ENCODE data around the gene LGALS7B.
A peak's percentile ranks its signal among the peaks of the same experiment; 100 is the strongest.
"Not testable (repeated sequence)": the region's sequence is repeated elsewhere in the genome, so short reads cannot be mapped to it uniquely, and the experiment has no call there.

Gene LGALS7B

DNA sequence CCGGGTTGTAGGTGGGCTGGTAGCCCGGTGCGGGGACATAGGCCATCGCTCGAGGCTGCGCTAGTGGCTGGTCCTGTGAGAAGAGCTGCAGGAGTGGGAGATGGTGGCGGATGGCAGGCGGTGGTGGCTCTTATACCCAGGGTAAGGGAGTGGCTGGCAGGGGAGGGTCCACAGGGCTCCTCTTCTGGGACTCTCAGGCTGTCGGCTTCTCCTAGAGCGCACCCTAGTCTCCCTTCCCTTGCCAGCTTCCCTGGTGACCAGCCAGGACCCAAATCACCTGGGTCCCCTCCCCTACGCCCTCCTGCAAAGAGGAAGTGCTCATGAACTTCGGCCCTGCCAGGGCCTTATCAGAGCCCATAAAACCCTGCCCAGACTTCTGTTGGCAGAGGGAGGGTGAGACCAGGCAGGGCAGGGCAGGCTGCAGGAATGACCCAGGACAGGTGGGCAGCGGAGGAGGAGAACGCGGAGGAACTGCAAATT lies 23.9 kb downstream of the LGALS7B start, which contains the start of gene LGALS4:
Gene LGALS4 (minus strand): TSS at position 105 of the 480 bp plus-strand sequence. CDS start 59 bp downstream, at position 46.
- Histone ChIP-seq H3K4me1 (ENCODE audit: control insufficient read depth in 2 of 2, insufficient read depth in 1 of 2, low read depth in 1 of 2, low read length in 2 of 2) (no peaks in the 10 kb centered on the region), H2BK5ac (ENCODE audit: low read length) (no peak within 1 kb of the TSS), H3K27me3 (ENCODE audit: control insufficient read depth in 3 of 3, insufficient read depth in 3 of 3, low read depth in 1 of 3, low read length in 3 of 3) (no peaks in the 10 kb centered on the region), H4K8ac (ENCODE audit: low read depth, low read length) (no peak within 1 kb of the TSS), H3K9ac (ENCODE audit: low read depth, low read length, poor library complexity) (peak within 1 kb of the TSS; percentile 12), H3K27ac (replicated peaks; ENCODE audit: low read length) (no peak within 1 kb of the TSS), H3K14ac (ENCODE audit: low read length) (peak within 1 kb of the TSS; percentile 38), H4K91ac (ENCODE audit: low read depth, low read length, poor library complexity) (no peak within 1 kb of the TSS), H2BK15ac (ENCODE audit: low read length) (peak within 1 kb of the TSS; percentile 94), H3K23ac (ENCODE audit: low read depth, low read length, poor library complexity) (no peak within 1 kb of the TSS), H2BK120ac (ENCODE audit: low read depth, low read length) (no peak within 1 kb of the TSS), H2AK5ac (ENCODE audit: low read depth, low read length) (peak within 1 kb of the TSS; percentile 46), H3K4ac (ENCODE audit: low read length) (no peak within 1 kb of the TSS), H3K79me1 (ENCODE audit: low read depth, low read length) (no peaks in the 10 kb centered on the region), H3K36me3 (replicated peaks in 1 of 2; ENCODE audit: control insufficient read depth in 2 of 2, insufficient read depth in 2 of 2, low read length in 2 of 2) (peaks cover 19 to 24% of the 10 kb centered on the region in 2 donors), H2AFZ (ENCODE audit: low read length) (no peak within 1 kb of the TSS), H3K18ac (ENCODE audit: low read length) (peak within 1 kb of the TSS; percentile 76), H3K4me3 (ENCODE audit: low read length in 2 of 2) (no peak within 1 kb of the TSS), H3K9me3 (replicated peaks in 1 of 2; ENCODE audit: control insufficient read depth in 2 of 2, insufficient read depth in 1 of 2, low read depth in 1 of 2, low read length in 2 of 2) (peaks cover 0 to 1% of the 10 kb centered on the region in 2 donors), H2BK12ac (ENCODE audit: low read length) (no peak within 1 kb of the TSS), H3K4me2 (ENCODE audit: insufficient read depth, low read length, poor library complexity, severe bottlenecking) (no peak within 1 kb of the TSS)
- no CpG with 5 or more reads among the region's 15 CpGs for WGBS, 2 donors (ENCODE audit: extremely low coverage in 2 of 2, insufficient read length in 2 of 2, insufficient replicate concordance in 1 of 2)
- no peak for DNase-seq (ENCODE audit: low spot score)

DNA sequence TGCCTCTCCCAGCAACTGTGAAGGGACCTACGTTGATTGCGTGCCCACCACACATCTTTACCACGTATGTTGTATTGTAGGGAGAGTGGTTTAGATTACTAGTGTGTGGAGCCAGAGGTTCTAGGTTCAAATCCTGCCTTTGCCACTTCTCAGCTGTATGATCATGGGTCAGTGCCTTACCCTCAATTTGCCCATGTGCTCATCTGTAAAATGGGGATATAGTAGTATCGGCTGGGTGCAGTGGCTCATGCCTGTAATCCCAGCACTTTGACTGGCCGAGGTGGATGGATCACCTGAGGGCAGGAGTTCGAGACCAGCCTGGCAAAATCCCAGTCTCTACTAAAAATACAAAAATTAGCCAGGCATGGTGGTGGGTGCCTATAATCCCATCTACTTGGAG lies 24.3 kb downstream of the LGALS7B start:
- Histone ChIP-seq H2AK5ac (ENCODE audit: low read depth, low read length) (peak overlapping the region; percentile 46), H3K4me2 (ENCODE audit: insufficient read depth, low read length, poor library complexity, severe bottlenecking) (no peak overlapping the region), H3K4me1 (ENCODE audit: control insufficient read depth in 2 of 2, insufficient read depth in 1 of 2, low read depth in 1 of 2, low read length in 2 of 2) (no peaks in the 10 kb centered on the region), H2BK12ac (ENCODE audit: low read length) (no peak overlapping the region), H3K27me3 (ENCODE audit: control insufficient read depth in 3 of 3, insufficient read depth in 3 of 3, low read depth in 1 of 3, low read length in 3 of 3) (no peaks in the 10 kb centered on the region), H3K27ac (replicated peaks; ENCODE audit: low read length) (no peak overlapping the region), H3K14ac (ENCODE audit: low read length) (no peak overlapping the region), H2AFZ (ENCODE audit: low read length) (no peak overlapping the region), H3K9me3 (replicated peaks in 1 of 2; ENCODE audit: control insufficient read depth in 2 of 2, insufficient read depth in 1 of 2, low read depth in 1 of 2, low read length in 2 of 2) (peaks cover 0 to 1% of the 10 kb centered on the region in 2 donors), H2BK120ac (ENCODE audit: low read depth, low read length) (no peak overlapping the region), H4K91ac (ENCODE audit: low read depth, low read length, poor library complexity) (no peak overlapping the region), H3K9ac (ENCODE audit: low read depth, low read length, poor library complexity) (no peak overlapping the region), H3K18ac (ENCODE audit: low read length) (no peak overlapping the region), H3K36me3 (replicated peaks in 1 of 2; ENCODE audit: control insufficient read depth in 2 of 2, insufficient read depth in 2 of 2, low read length in 2 of 2) (peaks cover 23 to 24% of the 10 kb centered on the region in 2 donors), H4K8ac (ENCODE audit: low read depth, low read length) (no peak overlapping the region), H2BK15ac (ENCODE audit: low read length) (no peak overlapping the region), H3K4me3 (ENCODE audit: low read length in 2 of 2) (no peak overlapping the region), H3K79me1 (ENCODE audit: low read depth, low read length) (no peaks in the 10 kb centered on the region), H3K4ac (ENCODE audit: low read length) (no peak overlapping the region), H2BK5ac (ENCODE audit: low read length) (no peak overlapping the region), H3K23ac (ENCODE audit: low read depth, low read length, poor library complexity) (no peak overlapping the region)
- no peak for DNase-seq (ENCODE audit: low spot score)
- no CpG with 5 or more reads among the region's 6 CpGs for WGBS, 2 donors (ENCODE audit: extremely low coverage in 2 of 2, insufficient read length in 2 of 2, insufficient replicate concordance in 1 of 2)

DNA sequence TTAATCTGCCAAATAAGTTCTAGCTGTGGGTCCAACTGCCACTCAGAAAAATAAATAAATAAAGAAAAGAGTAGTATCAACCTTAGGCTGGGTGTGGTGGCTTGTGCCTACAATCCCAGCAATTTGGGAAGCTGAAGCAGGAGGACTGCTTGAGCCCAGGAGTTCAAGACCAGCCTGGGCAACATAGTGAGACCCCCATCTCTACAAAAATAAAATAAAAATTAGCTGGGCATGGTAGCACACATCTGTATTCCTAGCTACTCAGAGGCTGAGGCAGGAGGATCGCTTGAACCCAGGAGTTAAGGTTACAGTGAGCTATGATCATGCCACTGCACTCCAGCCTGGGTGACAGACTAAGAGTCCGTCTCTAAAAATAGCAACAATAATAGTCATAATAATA lies 24.9 kb downstream of the LGALS7B start:
- H3K79me1 ChIP-seq (ENCODE audit: low read depth, low read length); H3K23ac ChIP-seq (ENCODE audit: low read depth, low read length, poor library complexity); H3K4me2 ChIP-seq (ENCODE audit: insufficient read depth, low read length, poor library complexity, severe bottlenecking); H2BK12ac ChIP-seq (ENCODE audit: low read length); H4K91ac ChIP-seq (ENCODE audit: low read depth, low read length, poor library complexity); H3K14ac ChIP-seq (ENCODE audit: low read length); H4K8ac ChIP-seq (ENCODE audit: low read depth, low read length); H3K18ac ChIP-seq (ENCODE audit: low read length); H3K9ac ChIP-seq (ENCODE audit: low read depth, low read length, poor library complexity); H3K4ac ChIP-seq (ENCODE audit: low read length); H3K27me3 ChIP-seq (ENCODE audit: control insufficient read depth in 3 of 3, insufficient read depth in 3 of 3, low read depth in 1 of 3, low read length in 3 of 3); H3K27ac ChIP-seq (replicated peaks; ENCODE audit: low read length); H2BK5ac ChIP-seq (ENCODE audit: low read length); H2BK120ac ChIP-seq (ENCODE audit: low read depth, low read length); H3K4me3 ChIP-seq (ENCODE audit: low read length in 2 of 2); DNase-seq (ENCODE audit: low spot score); H3K4me1 ChIP-seq (ENCODE audit: control insufficient read depth in 2 of 2, insufficient read depth in 1 of 2, low read depth in 1 of 2, low read length in 2 of 2); H2BK15ac ChIP-seq (ENCODE audit: low read length); H3K9me3 ChIP-seq (replicated peaks in 1 of 2; ENCODE audit: control insufficient read depth in 2 of 2, insufficient read depth in 1 of 2, low read depth in 1 of 2, low read length in 2 of 2); H2AFZ ChIP-seq (ENCODE audit: low read length); H2AK5ac ChIP-seq (ENCODE audit: low read depth, low read length): not testable (repeated sequence)
- H3K36me3 ChIP-seq (replicated peaks in 1 of 2; ENCODE audit: control insufficient read depth in 2 of 2, insufficient read depth in 2 of 2, low read length in 2 of 2) = peaks cover 23 to 24% of the 10 kb centered on the region in 2 donors
- WGBS, 2 donors (ENCODE audit: extremely low coverage in 2 of 2, insufficient read length in 2 of 2, insufficient replicate concordance in 1 of 2) = no CpG with 5 or more reads among the region's 2 CpGs

DNA sequence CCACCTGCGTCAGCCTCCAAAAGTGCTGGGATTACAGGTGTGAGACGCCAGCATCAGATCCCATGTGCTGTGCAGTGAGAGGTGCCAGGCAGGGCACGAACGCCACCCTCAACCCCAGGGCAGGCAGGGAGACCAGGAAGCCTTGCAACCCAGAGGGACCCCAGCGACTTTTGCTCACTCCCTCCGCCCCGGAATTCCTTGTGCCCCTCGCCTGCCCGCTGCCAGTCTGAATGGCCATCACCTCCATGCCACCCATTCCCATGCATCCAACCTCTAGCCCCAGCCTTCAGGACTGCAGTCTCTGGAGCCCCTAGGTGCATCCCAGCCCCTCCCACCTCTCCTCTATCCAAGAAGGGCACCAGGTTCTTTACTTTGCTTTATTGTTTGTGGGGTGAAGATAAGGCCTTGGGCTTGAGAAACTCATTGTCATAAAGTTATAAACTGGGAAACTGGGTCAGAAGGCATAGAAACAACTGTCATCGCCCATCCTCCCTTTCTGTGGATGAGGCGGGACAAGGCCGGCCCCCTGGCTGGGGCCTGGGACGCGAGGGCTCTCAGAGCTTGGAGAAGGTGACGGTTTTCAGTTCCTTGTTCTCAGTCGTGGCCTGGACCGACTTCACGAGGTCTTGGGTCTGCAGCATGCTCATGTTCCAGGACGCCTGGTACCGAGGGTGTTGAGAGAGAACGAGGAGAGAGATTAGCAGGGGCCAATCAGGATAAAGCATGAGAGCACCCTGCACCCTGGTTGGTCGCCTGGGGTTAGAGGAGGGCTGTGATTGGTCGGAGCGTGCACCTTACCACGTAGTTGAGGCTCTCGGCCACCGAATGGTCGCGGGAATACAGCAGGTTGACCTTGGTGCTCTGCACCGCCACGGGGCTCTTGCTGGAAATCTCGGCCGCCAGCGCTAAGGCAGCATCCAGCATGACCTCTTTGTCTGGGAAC lies 26.3 kb downstream of the LGALS7B start:
- Histone ChIP-seq H3K79me1 (ENCODE audit: low read depth, low read length) (no peaks in the 10 kb centered on the region), H2AK5ac (ENCODE audit: low read depth, low read length) (no peak overlapping the region), H3K36me3 (replicated peaks in 1 of 2; ENCODE audit: control insufficient read depth in 2 of 2, insufficient read depth in 2 of 2, low read length in 2 of 2) (peaks cover 23 to 25% of the 10 kb centered on the region in 2 donors), H3K23ac (ENCODE audit: low read depth, low read length, poor library complexity) (no peak overlapping the region), H3K27me3 (ENCODE audit: control insufficient read depth in 3 of 3, insufficient read depth in 3 of 3, low read depth in 1 of 3, low read length in 3 of 3) (no peaks in the 10 kb centered on the region), H3K4me1 (ENCODE audit: control insufficient read depth in 2 of 2, insufficient read depth in 1 of 2, low read depth in 1 of 2, low read length in 2 of 2) (no peaks in the 10 kb centered on the region), H4K91ac (ENCODE audit: low read depth, low read length, poor library complexity) (no peak overlapping the region), H3K4me2 (ENCODE audit: insufficient read depth, low read length, poor library complexity, severe bottlenecking) (no peak overlapping the region), H2BK5ac (ENCODE audit: low read length) (no peak overlapping the region), H4K8ac (ENCODE audit: low read depth, low read length) (no peak overlapping the region), H3K27ac (replicated peaks; ENCODE audit: low read length) (no peak overlapping the region), H2BK120ac (ENCODE audit: low read depth, low read length) (no peak overlapping the region), H3K4me3 (ENCODE audit: low read length in 2 of 2) (no peak overlapping the region), H3K18ac (ENCODE audit: low read length) (no peak overlapping the region), H2BK15ac (ENCODE audit: low read length) (no peak overlapping the region), H2AFZ (ENCODE audit: low read length) (no peak overlapping the region), H3K14ac (ENCODE audit: low read length) (no peak overlapping the region), H3K4ac (ENCODE audit: low read length) (no peak overlapping the region), H2BK12ac (ENCODE audit: low read length) (no peak overlapping the region), H3K9me3 (replicated peaks in 1 of 2; ENCODE audit: control insufficient read depth in 2 of 2, insufficient read depth in 1 of 2, low read depth in 1 of 2, low read length in 2 of 2) (no peaks in the 10 kb centered on the region), H3K9ac (ENCODE audit: low read depth, low read length, poor library complexity) (no peak overlapping the region)
- no peak for DNase-seq (ENCODE audit: low spot score)
- WGBS, 2 donors (ENCODE audit: extremely low coverage in 2 of 2, insufficient read length in 2 of 2, insufficient replicate concordance in 1 of 2) = no CpG with 5 or more reads among the region's 34 CpGs

All from neuronal stem cell (in vitro differentiated cells).